ENCODE measurements around the gene SCYGR6. TPM values are rescaled to one million over a fixed set of nuclear protein-coding genes. Genes with fewer than 3 reads are reported as not detected.

The SCYGR6 gene, protein sequence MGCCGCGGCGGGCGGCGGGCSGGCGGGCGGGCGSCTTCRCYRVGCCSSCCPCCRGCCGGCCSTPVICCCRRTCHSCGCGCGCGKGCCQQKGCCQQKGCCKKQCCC
- not detected for total RNA-seq
- not detected for polyA plus RNA-seq

GRCh38 chr2:227724394-227725039 is at the start of gene SCYGR6:
Gene SCYGR6 (minus strand): TSS chr2:227724757. CDS start chr2:227724757, 0 bp downstream.
- POLR2A ChIA-PET (ENCODE audit: partially characterized antibody) = no interaction called here

DNA sequence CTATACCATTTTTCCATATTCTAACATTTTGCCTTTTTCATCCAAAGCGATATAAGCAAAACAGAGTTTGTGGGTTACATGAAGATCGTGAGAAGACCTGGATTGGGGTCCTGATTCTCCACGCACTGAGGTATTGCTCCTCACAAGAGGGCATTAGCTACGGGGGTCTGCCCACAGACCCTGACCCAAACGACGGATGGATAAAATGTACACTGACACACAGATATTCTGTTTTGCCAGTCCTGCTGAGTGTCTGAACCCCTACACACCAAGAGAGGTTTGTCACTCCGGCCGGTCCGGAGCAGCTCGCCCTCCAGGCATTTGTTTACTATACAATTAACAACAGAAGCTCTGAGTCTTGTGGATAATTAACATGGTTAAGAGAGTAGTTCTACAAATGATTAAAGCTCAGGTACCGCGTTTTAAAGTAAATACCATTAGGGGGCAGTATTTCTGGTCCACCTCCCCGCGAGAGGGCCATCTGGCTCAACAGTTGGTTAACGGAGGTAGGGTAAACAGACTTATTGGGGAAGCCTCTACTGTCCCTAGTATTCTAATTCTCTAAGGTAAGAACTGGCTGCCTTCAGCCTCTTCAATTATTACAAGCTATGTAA is 49.6 kb upstream of the SCYGR6 start:
- H3K27ac Mint-ChIP-seq = peak overlapping the region in 6 of 7 donors; percentile 12 to 65 (median 38)
- peaks cover 3 to 19% (median 11%) of the 10 kb centered on the region in 4 donors for H3K4me1 Mint-ChIP-seq
- no peaks in the 10 kb centered on the region for H3K27me3 ChIP-seq (ENCODE audit: insufficient read depth, low read length)
- POLR2A ChIA-PET (ENCODE audit: partially characterized antibody) = no interaction called here
- H3K36me3 ChIP-seq (ENCODE audit: insufficient read depth, low read length) = no peaks in the 10 kb centered on the region
- H3K4me3 ChIP-seq (ENCODE audit: low read length in 2 of 2) = no peak overlapping the region
- H3K36me3 Mint-ChIP-seq = no peaks in the 10 kb centered on the region
- peak in 2 of 5 donors; percentile 8 to 22 for DNase-seq
- CTCF ChIA-PET (ENCODE audit: partially characterized antibody) = interaction anchor here (0.6 to 3.6 kb wide), 13 partner anchors 8 to 116 kb away, joined by 3 to 21 read pairs (median 5); partner anchors contain the start of gene CCL20
- peaks cover 0 to 2% (median 0%) of the 10 kb centered on the region in 8 donors for H3K9me3 Mint-ChIP-seq
- no peaks in the 10 kb centered on the region for H3K9me3 ChIP-seq (ENCODE audit: control insufficient read depth in 1 of 2, low read length in 2 of 2)
- intact Hi-C loops (cut with micrococcal nuclease) = loop anchor here (1.0 kb wide), 1 partner anchor 88 kb away; no protein-coding TSS in a partner anchor
- no peaks in the 10 kb centered on the region for H3K4me1 ChIP-seq (ENCODE audit: insufficient read depth, low read length)
- no peak overlapping the region for H3K27ac ChIP-seq (ENCODE audit: low read depth, low read length)
- H3K27me3 Mint-ChIP-seq = peaks cover 0 to 1% of the 10 kb centered on the region in 2 donors
- H3K4me3 Mint-ChIP-seq = no peak overlapping the region

More at GRCh38 chr2:227724394-227725039, at the start of gene SCYGR6:
- no peak within 1 kb of the TSS for H3K4me3 ChIP-seq (ENCODE audit: low read length in 2 of 2)
- Mint-ChIP-seq H3K27me3 (peaks cover 14 to 25% of the 10 kb centered on the region in 2 donors), H3K4me1 (no peaks in the 10 kb centered on the region), H3K4me3 (no peak within 1 kb of the TSS), H3K9me3 (no peaks in the 10 kb centered on the region), H3K27ac (no peak within 1 kb of the TSS), H3K36me3 (no peaks in the 10 kb centered on the region)
- H3K27ac ChIP-seq (ENCODE audit: low read depth, low read length) = no peak within 1 kb of the TSS
- DNase-seq = no peak
- no peaks in the 10 kb centered on the region for H3K4me1 ChIP-seq (ENCODE audit: insufficient read depth, low read length)
- H3K27me3 ChIP-seq (ENCODE audit: insufficient read depth, low read length) = no peaks in the 10 kb centered on the region
- H3K36me3 ChIP-seq (ENCODE audit: insufficient read depth, low read length) = no peaks in the 10 kb centered on the region
- intact Hi-C loops (cut with micrococcal nuclease) = no loop called here
- no peaks in the 10 kb centered on the region for H3K9me3 ChIP-seq (ENCODE audit: control insufficient read depth in 1 of 2, low read length in 2 of 2)
- CTCF ChIA-PET (ENCODE audit: partially characterized antibody) = no interaction called here

DNA sequence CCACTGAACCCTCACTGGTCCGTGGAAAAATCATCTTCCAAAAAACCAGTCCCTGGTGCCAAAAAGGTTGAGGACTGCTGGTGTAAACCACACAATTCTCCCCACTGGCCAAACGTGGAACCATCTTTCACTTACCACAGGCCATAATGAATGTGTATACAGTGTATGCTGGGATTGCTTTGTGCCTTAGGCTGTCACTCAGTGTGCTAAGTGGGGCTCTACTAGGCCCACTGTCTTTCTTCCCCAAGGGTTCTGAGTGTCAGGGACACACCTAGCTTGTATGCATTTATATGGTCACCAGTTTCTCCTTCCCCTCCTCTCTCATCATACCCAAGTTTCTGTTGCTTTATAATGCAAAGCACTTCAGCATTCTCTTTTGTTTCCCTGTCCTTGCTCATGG is 48.4 kb upstream of the SCYGR6 start:
- no peaks in the 10 kb centered on the region for H3K27me3 ChIP-seq (ENCODE audit: insufficient read depth, low read length)
- no peak overlapping the region for H3K27ac ChIP-seq (ENCODE audit: low read depth, low read length)
- H3K36me3 ChIP-seq (ENCODE audit: insufficient read depth, low read length) = no peaks in the 10 kb centered on the region
- ChIA-PET CTCF (ENCODE audit: partially characterized antibody) (interaction anchor here (1.5 to 3.6 kb wide), 2 partner anchors 74 to 90 kb away, joined by 5 to 21 read pairs; no protein-coding TSS in a partner anchor), POLR2A (ENCODE audit: partially characterized antibody) (no interaction called here)
- intact Hi-C loops (cut with micrococcal nuclease) = no loop called here
- H3K9me3 ChIP-seq (ENCODE audit: control insufficient read depth in 1 of 2, low read length in 2 of 2) = no peaks in the 10 kb centered on the region
- Mint-ChIP-seq H3K9me3 (peaks cover 0 to 2% (median 0%) of the 10 kb centered on the region in 8 donors), H3K36me3 (no peaks in the 10 kb centered on the region), H3K4me3 (no peak overlapping the region), H3K27ac (no peak overlapping the region), H3K27me3 (peaks cover 0 to 1% of the 10 kb centered on the region in 2 donors), H3K4me1 (peaks cover 3 to 15% (median 10%) of the 10 kb centered on the region in 4 donors)
- no peaks in the 10 kb centered on the region for H3K4me1 ChIP-seq (ENCODE audit: insufficient read depth, low read length)
- no peak for DNase-seq
- no peak overlapping the region for H3K4me3 ChIP-seq (ENCODE audit: low read length in 2 of 2)

DNA sequence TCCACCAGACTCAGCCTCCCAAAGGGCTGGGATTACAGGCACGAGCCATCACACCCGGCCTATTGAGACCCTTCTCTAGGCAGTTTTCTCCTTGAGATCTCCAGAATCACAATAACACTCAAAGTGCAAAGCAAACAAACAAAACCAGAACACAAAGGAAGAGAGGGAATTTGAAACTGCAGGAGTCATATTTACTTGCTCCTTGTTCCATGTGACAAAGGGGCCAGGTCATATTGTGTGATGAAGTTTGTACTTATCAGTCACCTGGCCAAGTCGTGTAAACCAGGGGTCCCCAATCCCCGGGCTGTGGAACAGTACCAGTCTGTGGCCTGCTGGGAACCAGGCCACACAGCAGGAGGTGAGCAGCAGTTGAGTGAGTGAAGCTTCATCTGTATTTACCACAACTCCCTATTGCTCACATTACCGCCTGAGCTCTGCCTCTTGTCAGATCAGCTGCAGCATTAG is 47.7 kb upstream of the SCYGR6 start:
- no peaks in the 10 kb centered on the region for H3K27me3 ChIP-seq (ENCODE audit: insufficient read depth, low read length)
- no peaks in the 10 kb centered on the region for H3K36me3 Mint-ChIP-seq
- no peak overlapping the region for H3K4me3 ChIP-seq (ENCODE audit: low read length in 2 of 2)
- intact Hi-C loops (cut with micrococcal nuclease) = no loop called here
- no peak for DNase-seq
- no peaks in the 10 kb centered on the region for H3K9me3 ChIP-seq (ENCODE audit: control insufficient read depth in 1 of 2, low read length in 2 of 2)
- H3K4me1 Mint-ChIP-seq = peaks cover 3 to 15% (median 10%) of the 10 kb centered on the region in 4 donors
- ChIA-PET POLR2A (ENCODE audit: partially characterized antibody) (no interaction called here), CTCF (ENCODE audit: partially characterized antibody) (interaction anchor here (3.6 kb wide), 1 partner anchor 90 kb away, joined by 21 read pairs; no protein-coding TSS in a partner anchor)
- H3K27ac ChIP-seq (ENCODE audit: low read depth, low read length) = no peak overlapping the region
- no peak overlapping the region for H3K4me3 Mint-ChIP-seq
- peak overlapping the region in 1 of 7 donors; percentile 76 for H3K27ac Mint-ChIP-seq
- H3K36me3 ChIP-seq (ENCODE audit: insufficient read depth, low read length) = no peaks in the 10 kb centered on the region
- H3K9me3 Mint-ChIP-seq = no peaks in the 10 kb centered on the region
- peaks cover 0 to 1% of the 10 kb centered on the region in 2 donors for H3K27me3 Mint-ChIP-seq
- H3K4me1 ChIP-seq (ENCODE audit: insufficient read depth, low read length) = no peaks in the 10 kb centered on the region

DNA sequence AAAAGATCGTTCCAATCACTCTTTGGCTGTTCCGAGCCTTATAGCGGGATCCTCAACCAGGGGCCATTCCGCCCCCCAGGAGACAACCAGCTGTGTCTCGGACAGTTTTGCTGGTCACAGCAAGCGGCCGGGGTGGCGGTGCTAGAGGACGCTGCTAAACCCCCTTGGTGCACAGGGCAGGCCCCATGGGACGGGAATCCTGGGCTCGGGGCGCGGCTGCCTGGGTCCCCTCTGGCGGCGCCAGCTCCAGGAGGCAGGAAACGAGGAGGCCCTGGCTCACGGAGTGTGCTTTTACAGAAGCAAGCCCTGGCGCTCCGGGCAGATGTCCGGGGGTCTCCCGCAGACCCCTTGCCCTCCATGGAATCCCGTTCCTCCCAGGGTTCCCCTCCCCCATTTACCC is 43.3 kb upstream of the SCYGR6 start:
- no peaks in the 10 kb centered on the region for H3K36me3 Mint-ChIP-seq
- ChIA-PET POLR2A (ENCODE audit: partially characterized antibody) (no interaction called here), CTCF (ENCODE audit: partially characterized antibody) (interaction anchor here (1.1 to 4.4 kb wide), 6 partner anchors 14 to 529 kb away, joined by 3 to 37 read pairs (median 15); no protein-coding TSS in a partner anchor)
- peaks cover 0 to 2% of the 10 kb centered on the region in 2 donors for H3K27me3 Mint-ChIP-seq
- no peak overlapping the region for H3K4me3 ChIP-seq (ENCODE audit: low read length in 2 of 2)
- H3K36me3 ChIP-seq (ENCODE audit: insufficient read depth, low read length) = no peaks in the 10 kb centered on the region
- intact Hi-C loops (cut with micrococcal nuclease) = loop anchor here (2.0 to 10.0 kb wide), 4 partner anchors 295 to 533 kb away; partner anchors contain the start of gene AGFG1
- no peaks in the 10 kb centered on the region for H3K4me1 ChIP-seq (ENCODE audit: insufficient read depth, low read length)
- no peaks in the 10 kb centered on the region for H3K27me3 ChIP-seq (ENCODE audit: insufficient read depth, low read length)
- H3K9me3 Mint-ChIP-seq = no peaks in the 10 kb centered on the region
- no peak overlapping the region for H3K27ac ChIP-seq (ENCODE audit: low read depth, low read length)
- H3K4me1 Mint-ChIP-seq = peaks cover 0 to 4% (median 2%) of the 10 kb centered on the region in 4 donors
- no peak for DNase-seq
- H3K4me3 Mint-ChIP-seq = no peak overlapping the region
- H3K27ac Mint-ChIP-seq = no peak overlapping the region
- no peaks in the 10 kb centered on the region for H3K9me3 ChIP-seq (ENCODE audit: control insufficient read depth in 1 of 2, low read length in 2 of 2)

DNA sequence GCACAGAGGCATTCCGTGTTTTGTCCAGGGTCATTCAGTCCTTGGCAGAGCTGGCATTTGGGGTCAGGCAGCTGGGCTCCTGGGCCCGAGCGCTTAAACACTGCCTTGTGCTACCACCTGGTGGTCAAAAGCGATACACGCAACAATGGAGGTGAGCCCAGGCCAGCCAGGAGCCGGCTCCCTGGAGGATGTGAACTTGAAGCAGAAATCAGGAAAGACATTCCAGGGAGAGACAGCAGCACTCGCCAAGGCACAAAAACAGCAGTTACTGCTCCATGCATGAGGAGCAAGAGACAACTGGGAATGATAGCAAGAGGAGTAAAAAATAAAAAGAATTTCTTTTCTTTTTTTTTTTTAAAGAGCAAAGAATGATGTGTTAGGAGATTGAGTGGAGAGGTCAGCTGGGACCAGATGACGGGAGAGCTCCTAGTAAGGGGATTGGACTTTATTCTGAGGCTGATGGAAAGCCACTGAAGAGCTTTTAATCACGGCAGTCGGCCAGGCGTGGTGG is 41.9 kb upstream of the SCYGR6 start:
- H3K9me3 ChIP-seq (ENCODE audit: control insufficient read depth in 1 of 2, low read length in 2 of 2) = no peaks in the 10 kb centered on the region
- ChIA-PET POLR2A (ENCODE audit: partially characterized antibody) (interaction anchor here (0.6 kb wide), 1 partner anchor 299 kb away, joined by 5 read pairs; no protein-coding TSS in a partner anchor), CTCF (ENCODE audit: partially characterized antibody) (interaction anchor here (0.7 to 4.4 kb wide), 42 partner anchors 8 to 733 kb away, joined by 3 to 37 read pairs (median 3); partner anchors contain the start of gene DAW1)
- Mint-ChIP-seq H3K36me3 (no peaks in the 10 kb centered on the region), H3K9me3 (no peaks in the 10 kb centered on the region), H3K4me1 (peaks cover 0 to 4% (median 2%) of the 10 kb centered on the region in 4 donors), H3K4me3 (no peak overlapping the region), H3K27ac (peak overlapping the region in 1 of 7 donors; percentile 66), H3K27me3 (peaks cover 0 to 3% of the 10 kb centered on the region in 2 donors)
- H3K4me3 ChIP-seq (ENCODE audit: low read length in 2 of 2) = no peak overlapping the region
- peak in 4 of 5 donors; percentile 41 to 52 (median 46) for DNase-seq
- no peak overlapping the region for H3K27ac ChIP-seq (ENCODE audit: low read depth, low read length)
- H3K4me1 ChIP-seq (ENCODE audit: insufficient read depth, low read length) = no peaks in the 10 kb centered on the region
- intact Hi-C loops (cut with micrococcal nuclease) = loop anchor here (1.0 to 10.0 kb wide), 6 partner anchors 108 to 532 kb away; partner anchors contain the start of gene AGFG1
- no peaks in the 10 kb centered on the region for H3K27me3 ChIP-seq (ENCODE audit: insufficient read depth, low read length)
- H3K36me3 ChIP-seq (ENCODE audit: insufficient read depth, low read length) = no peaks in the 10 kb centered on the region
